Activated CD8-positive, alpha-beta T cell treated with anti-CD3 and anti-CD28 coated beads for 36 hours (primary cell): Measurements from ENCODE around the gene DNAH9. TPM values are rescaled to one million over a fixed set of nuclear protein-coding genes. Genes with fewer than 3 reads are reported as not detected.

ENCODE experiments used
- ATAC-seq: fragments of 200-7000 bp; cut with Tn5 transposase; one replicate; pipeline ENCODE4 v1.10.0; 2021; ENCODE audit warnings: mild to moderate bottlenecking, moderate library complexity
- CTCF ChIA-PET: fragments of 350-600 bp; sonication (Branson Sonifier 250); formaldehyde crosslinking; loops from one replicate; lab custom pipeline; 2021; ENCODE audit warnings: antibody characterized with exemption; lab: Charles Lee
- POLR2A ChIA-PET: fragments of 350-600 bp; sonication (Branson Sonifier 250); formaldehyde crosslinking; loops from one replicate; lab custom pipeline; 2021; ENCODE audit warnings: antibody characterized with exemption; lab: Charles Lee
- DNase-seq: peaks from one replicate; pipeline ENCODE4 v3.0.0-alpha.2; 2020
- H3K27ac Mint-ChIP-seq: one replicate; pipeline ENCODE4 v1.8.0; 2021; ENCODE audit warnings: mild to moderate bottlenecking, mixed read lengths
- H3K27me3 Mint-ChIP-seq: one replicate; pipeline ENCODE4 v1.8.0; 2021; ENCODE audit warnings: mixed read lengths
- H3K36me3 Mint-ChIP-seq: one replicate; pipeline ENCODE4 v1.8.0; 2021; ENCODE audit warnings: low read depth, mixed read lengths
- H3K4me1 Mint-ChIP-seq: one replicate; pipeline ENCODE4 v1.8.0; 2021; ENCODE audit warnings: low read depth, mixed read lengths
- H3K4me3 Mint-ChIP-seq: one replicate; pipeline ENCODE4 v1.8.0; 2021; ENCODE audit warnings: mild to moderate bottlenecking, moderate library complexity, mixed read lengths
- H3K9me3 Mint-ChIP-seq: one replicate; pipeline ENCODE4 v1.8.0; 2021; ENCODE audit warnings: mixed read lengths
- intact Hi-C: fragments of 100-400 bp; cut with micrococcal nuclease; formaldehyde crosslinking; loops from one replicate; pipeline ENCODE4 v1.10.0; 2022
- total RNA-seq, 2 experiments: library from RNA; stranded (reverse); gene quantifications; one replicate each; pipeline ENCODE4 v1.2.3, GENCODE V29; 2021
- TF ChIP-seq, protein P1 (sequence below): fragments of 200-600 bp; IDR thresholded peaks from one replicate; pipeline ENCODE4 v1.8.0; 2022; ENCODE audit warnings: antibody characterized with exemption, mild to moderate bottlenecking

The DNAH9 gene
- total RNA-seq, 2 experiments from 2014 or later, result not detected

DNA sequence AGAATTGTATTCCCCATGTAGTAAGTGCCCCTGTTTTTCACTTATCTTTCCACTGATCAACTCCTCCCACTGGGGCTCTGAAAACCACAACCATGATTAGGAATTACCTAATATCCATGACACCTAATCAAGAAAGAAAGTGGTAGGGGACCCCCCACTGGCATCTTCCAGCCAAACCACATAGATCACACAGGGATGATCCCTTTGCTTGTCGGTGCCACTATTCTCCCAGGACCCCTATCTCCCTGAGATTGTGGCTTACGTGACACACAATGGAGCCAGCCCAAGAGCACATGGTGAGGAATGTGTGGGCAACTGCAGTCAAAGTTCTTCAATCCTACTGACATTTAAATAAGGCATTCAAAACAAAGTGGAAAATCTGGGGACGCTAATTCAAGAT lies 17.6 kb upstream of the DNAH9 start:
- Mint-ChIP-seq H3K9me3 (peaks cover 2% of the 10 kb centered on the region), H3K4me3 (no peak overlapping the region), H3K27ac (no peak overlapping the region), H3K27me3 (no peaks in the 10 kb centered on the region), H3K36me3 (no peaks in the 10 kb centered on the region), H3K4me1 (no peaks in the 10 kb centered on the region)
- intact Hi-C loops, result loop anchor here (10.0 kb wide), 1 partner anchor 64 kb away; no protein-coding TSS in a partner anchor
- ATAC-seq, result no peak
- CTCF ChIA-PET, result no interaction called here
- TF ChIP-seq, protein P1, sequence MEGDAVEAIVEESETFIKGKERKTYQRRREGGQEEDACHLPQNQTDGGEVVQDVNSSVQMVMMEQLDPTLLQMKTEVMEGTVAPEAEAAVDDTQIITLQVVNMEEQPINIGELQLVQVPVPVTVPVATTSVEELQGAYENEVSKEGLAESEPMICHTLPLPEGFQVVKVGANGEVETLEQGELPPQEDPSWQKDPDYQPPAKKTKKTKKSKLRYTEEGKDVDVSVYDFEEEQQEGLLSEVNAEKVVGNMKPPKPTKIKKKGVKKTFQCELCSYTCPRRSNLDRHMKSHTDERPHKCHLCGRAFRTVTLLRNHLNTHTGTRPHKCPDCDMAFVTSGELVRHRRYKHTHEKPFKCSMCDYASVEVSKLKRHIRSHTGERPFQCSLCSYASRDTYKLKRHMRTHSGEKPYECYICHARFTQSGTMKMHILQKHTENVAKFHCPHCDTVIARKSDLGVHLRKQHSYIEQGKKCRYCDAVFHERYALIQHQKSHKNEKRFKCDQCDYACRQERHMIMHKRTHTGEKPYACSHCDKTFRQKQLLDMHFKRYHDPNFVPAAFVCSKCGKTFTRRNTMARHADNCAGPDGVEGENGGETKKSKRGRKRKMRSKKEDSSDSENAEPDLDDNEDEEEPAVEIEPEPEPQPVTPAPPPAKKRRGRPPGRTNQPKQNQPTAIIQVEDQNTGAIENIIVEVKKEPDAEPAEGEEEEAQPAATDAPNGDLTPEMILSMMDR, result no peak
- DNase-seq, result no peak
- POLR2A ChIA-PET, result no interaction called here

DNA sequence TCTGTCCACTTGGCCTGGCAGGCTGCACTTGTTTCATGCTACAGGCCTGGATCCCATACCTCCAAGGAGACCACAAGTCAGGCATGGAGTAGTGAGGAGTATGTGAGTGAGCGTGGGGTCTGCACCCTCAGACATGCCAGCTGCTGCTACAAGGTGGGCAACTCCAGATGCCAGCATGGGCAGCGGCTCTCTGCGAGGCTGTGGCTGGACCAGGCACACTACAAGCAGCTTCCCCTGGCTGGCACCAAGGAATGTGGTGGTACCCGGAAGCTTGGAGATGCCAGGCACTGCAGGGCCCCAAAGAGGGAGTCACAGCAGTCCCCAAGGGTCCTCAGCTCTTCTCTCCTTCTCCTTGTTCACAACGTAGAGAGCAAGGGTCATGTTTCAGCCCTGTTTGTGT lies 16.1 kb upstream of the DNAH9 start:
- Mint-ChIP-seq H3K9me3 (peaks cover 2% of the 10 kb centered on the region), H3K4me1 (no peaks in the 10 kb centered on the region), H3K4me3 (no peak overlapping the region), H3K27ac (no peak overlapping the region), H3K27me3 (no peaks in the 10 kb centered on the region), H3K36me3 (no peaks in the 10 kb centered on the region)
- TF ChIP-seq, protein P1, result no peak
- intact Hi-C loops, result loop anchor here (10.0 kb wide), 1 partner anchor 63 kb away; no protein-coding TSS in a partner anchor
- ChIA-PET CTCF (no interaction called here), POLR2A (no interaction called here)
- no peak for DNase-seq
- ATAC-seq, result no peak

DNA sequence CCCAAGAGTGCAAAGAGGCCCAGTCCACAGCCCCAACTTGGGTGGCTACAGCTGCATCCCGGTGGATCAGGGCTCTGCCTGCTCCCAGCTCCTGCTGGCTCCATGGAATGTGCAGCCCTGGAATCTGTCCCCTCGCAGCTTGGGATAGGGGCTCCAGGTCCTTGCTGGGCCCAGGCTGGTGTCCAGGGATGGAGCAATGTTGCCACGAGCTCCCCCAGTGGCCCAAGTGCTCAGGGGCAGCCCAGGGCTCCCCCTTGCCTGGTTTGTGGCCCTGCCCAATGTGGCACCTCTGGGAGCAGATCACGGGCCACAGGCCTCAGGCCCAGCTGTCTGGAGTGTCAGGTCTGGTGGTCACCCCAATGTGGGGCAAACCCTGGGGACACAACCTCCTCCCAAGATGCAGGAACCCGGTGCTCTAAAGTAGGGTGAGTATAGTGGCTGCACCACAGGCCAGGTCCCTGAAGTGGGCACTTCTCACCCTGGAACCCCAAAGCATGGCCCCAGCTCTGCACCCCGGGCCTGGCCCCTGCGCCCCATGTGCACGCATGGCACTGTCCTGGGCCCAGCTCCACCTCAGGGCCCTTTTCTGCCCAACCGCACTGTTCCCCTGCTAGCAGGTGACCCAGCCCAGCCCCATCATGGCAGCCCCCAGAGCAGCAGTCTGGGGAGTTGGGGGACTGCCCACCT lies 14.8 kb upstream of the DNAH9 start:
- H3K36me3 Mint-ChIP-seq, result no peaks in the 10 kb centered on the region
- DNase-seq (no peak), ATAC-seq (no peak)
- H3K4me1 Mint-ChIP-seq, result no peaks in the 10 kb centered on the region
- intact Hi-C loops, result loop anchor here (10.0 kb wide), 1 partner anchor 61 kb away; no protein-coding TSS in a partner anchor
- ChIA-PET POLR2A (no interaction called here), CTCF (no interaction called here)
- H3K27ac Mint-ChIP-seq, result no peak overlapping the region
- TF ChIP-seq, protein P1, result no peak
- H3K9me3 Mint-ChIP-seq, result peaks cover 2% of the 10 kb centered on the region
- H3K4me3 Mint-ChIP-seq, result no peak overlapping the region
- no peaks in the 10 kb centered on the region for H3K27me3 Mint-ChIP-seq

DNA sequence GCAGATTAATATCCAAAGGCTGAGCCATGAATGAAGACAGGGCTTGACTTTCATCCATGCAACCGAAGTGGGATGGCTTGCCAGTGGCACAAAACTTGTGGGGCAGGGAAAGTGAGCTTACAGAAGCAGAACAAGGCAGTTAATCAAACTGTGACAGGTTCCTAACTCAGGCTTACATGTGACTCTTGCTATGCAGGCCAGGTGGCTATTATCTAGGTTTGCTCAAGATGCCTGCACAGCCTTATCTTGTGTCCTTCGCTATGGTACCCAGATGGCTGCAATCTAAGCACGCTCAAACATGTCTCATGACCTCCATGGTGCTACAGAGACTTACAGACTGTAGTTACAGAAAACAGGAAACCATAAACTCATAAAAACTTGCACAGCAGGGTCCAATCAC lies 8.6 kb upstream of the DNAH9 start:
- TF ChIP-seq, protein P1, result no peak
- H3K27me3 Mint-ChIP-seq, result no peaks in the 10 kb centered on the region

DNA sequence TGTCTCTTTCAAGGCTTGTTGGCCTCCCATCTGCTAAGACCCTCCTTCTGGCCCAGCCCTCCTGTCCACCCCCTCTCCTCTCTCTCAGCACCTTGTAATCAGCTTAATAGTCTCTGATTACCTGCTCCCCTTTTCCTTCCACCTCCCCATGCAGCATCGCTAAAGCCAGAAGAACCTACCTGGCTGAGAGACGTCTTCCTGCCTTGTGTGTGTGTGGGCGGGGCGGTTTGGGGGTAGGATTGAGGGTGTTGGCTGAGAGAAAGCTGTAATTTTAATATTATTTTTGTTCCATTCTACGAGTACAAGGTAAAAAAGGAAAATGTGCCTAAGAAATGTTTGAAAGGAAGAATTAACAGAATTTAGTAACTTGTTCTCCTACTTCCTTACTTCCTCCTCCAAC lies 3.4 kb downstream of the DNAH9 start:
- intact Hi-C loops, result no loop called here
- ChIA-PET POLR2A (no interaction called here), CTCF (no interaction called here)
- DNase-seq, result no peak
- H3K4me1 Mint-ChIP-seq, result no peaks in the 10 kb centered on the region
- TF ChIP-seq, protein P1, result no peak
- H3K27ac Mint-ChIP-seq, result no peak overlapping the region
- no peaks in the 10 kb centered on the region for H3K9me3 Mint-ChIP-seq
- ATAC-seq, result no peak
- H3K4me3 Mint-ChIP-seq, result no peak overlapping the region
- H3K27me3 Mint-ChIP-seq, result peaks cover 11% of the 10 kb centered on the region
- H3K36me3 Mint-ChIP-seq, result peaks cover 1% of the 10 kb centered on the region

More for the DNA sequence above, 8.6 kb upstream of the DNAH9 start:
- H3K36me3 Mint-ChIP-seq, result no peaks in the 10 kb centered on the region
- H3K9me3 Mint-ChIP-seq, result no peaks in the 10 kb centered on the region
- no peak overlapping the region for H3K4me3 Mint-ChIP-seq
- H3K27ac Mint-ChIP-seq, result no peak overlapping the region
- ChIA-PET POLR2A (no interaction called here), CTCF (no interaction called here)
- intact Hi-C loops, result loop anchor here (10.0 kb wide), 1 partner anchor 55 kb away; no protein-coding TSS in a partner anchor
- ATAC-seq, result no peak
- no peak for DNase-seq
- H3K4me1 Mint-ChIP-seq, result no peaks in the 10 kb centered on the region
